GM18867 (cell line): ENCODE measurements around the gene AFAP1L2.

Source experiments
- ATAC-seq: cut with Tn5 transposase; IDR thresholded peaks from one replicate; pipeline ENCODE4 v1.9.1; 2021; ENCODE audit warnings: mild to moderate bottlenecking, moderate library complexity; ENCODE audit not compliant: unreplicated experiment

The AFAP1L2 gene, protein sequence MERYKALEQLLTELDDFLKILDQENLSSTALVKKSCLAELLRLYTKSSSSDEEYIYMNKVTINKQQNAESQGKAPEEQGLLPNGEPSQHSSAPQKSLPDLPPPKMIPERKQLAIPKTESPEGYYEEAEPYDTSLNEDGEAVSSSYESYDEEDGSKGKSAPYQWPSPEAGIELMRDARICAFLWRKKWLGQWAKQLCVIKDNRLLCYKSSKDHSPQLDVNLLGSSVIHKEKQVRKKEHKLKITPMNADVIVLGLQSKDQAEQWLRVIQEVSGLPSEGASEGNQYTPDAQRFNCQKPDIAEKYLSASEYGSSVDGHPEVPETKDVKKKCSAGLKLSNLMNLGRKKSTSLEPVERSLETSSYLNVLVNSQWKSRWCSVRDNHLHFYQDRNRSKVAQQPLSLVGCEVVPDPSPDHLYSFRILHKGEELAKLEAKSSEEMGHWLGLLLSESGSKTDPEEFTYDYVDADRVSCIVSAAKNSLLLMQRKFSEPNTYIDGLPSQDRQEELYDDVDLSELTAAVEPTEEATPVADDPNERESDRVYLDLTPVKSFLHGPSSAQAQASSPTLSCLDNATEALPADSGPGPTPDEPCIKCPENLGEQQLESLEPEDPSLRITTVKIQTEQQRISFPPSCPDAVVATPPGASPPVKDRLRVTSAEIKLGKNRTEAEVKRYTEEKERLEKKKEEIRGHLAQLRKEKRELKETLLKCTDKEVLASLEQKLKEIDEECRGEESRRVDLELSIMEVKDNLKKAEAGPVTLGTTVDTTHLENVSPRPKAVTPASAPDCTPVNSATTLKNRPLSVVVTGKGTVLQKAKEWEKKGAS

DNA sequence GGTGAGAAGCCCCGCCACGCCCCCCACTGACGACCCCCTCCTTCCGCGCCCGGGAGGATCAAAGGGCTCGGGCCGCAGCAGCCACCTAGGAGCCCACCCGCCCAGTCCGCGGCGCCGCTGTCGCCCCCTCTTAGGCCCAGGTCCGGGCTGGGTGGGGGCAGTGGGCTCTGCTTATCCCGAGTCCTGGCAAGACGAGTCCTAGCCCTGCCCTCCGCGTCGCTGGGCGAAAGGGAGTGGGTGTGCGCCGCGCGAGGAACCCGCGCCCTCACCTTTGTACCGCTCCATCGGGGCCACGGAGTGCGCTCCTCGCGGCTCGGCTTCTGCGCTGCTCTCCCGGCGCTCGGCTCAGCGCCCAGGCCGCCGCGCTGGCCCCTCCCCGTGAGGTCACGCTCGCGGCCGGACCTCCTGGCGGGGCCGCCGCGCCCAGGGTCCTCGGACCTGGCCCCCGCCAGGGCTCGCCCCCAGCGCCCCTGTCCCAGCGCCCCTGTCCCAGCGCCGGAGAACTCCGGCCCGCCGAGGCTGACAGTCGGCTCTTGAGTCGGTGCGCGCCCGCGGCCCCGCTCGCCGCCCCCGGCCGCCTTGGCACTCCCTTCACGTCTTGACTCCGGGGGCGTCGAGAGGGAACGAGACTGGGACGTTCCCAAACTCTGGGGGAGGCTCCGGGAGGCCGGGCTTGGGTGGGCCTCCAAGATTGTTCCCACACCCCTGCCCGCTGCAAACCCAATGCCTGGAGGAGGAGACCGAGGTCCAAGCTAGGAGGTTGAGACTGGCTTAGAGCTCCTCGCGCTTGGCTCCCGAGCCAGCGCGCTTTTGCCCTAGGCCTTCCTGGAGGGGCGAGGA is at the start of gene AFAP1L2:
Gene AFAP1L2 (minus strand): TSS at position 332 of the 840 bp plus-strand sequence. CDS start 47 bp downstream, at position 285.
- ATAC-seq: no peak

DNA sequence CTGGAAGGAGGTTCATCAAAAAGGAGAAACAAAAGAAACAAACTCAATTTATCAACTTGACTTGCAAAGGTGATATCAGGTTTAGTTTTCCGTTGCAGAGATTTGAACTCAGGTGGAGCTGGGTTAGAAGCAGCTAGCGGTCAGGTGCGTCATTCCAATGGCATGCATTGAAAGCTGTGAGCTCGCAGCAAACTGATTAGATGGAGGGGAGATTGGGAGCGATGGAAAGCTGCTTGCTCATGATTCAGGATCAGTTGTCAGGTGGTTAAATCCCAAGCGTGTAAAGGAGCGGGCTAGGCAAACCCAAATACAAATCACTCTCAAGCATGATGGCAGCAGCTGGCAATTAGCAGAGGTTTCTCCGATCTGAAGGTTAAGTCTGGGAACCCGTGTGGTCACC is 49.3 kb upstream of the AFAP1L2 start:
- no peak for ATAC-seq

DNA sequence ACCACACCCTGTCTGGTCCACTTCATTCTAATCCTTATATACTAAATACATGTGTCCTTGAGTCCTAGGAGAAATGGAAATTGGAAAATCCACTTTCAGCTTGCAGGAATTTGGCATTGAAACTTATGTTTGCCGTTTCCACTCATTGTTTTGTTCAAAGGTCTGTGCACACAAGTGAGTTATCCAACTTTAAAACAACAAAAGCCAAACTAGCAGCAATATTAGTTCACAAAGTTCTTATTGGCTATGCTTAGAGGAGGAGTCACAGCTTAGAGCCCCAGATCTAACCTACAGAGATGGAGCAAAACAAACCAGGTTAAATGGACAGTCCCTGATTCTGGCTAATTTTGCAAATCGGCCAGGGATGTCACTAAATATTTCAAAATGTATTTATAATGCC is 44.6 kb upstream of the AFAP1L2 start:
- ATAC-seq: no peak

DNA sequence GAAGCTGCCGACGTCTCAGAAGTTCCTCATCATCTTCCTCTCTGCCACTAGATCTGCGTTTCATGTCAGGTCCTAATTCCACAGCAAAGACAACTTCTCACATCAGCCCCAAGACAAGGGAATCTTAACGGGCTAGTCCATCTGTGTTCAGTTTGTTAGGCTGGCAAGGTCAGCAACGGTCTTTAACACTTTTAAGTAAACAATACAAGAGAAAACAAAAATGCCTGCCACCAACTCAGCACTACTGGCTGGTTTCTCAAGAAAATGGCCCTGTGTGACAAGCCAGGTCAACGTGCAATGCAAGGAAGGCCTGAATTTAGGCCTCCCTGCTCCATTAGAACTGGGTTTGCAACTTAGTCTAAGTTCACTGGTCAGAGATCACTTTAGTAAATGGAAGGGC is 41.0 kb upstream of the AFAP1L2 start:
- no peak for ATAC-seq

DNA sequence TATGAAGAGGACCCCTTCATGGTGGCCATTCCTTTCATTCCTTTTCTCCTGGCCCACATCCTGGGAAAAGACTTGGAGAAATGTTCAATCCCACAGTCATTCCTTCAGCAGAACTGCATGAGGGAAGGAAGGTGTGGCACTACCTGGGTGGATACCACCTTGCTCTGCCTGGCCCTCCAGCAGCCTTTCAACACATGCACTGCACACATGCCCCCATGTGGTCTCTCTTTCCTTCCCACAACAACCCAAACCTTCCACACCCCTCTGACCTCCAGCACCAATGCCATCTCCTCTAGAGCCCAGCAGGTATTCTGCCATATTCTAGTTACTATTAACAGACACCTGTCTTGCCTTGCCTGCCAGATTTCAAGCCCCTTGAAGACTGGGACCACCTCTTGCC is 40.5 kb upstream of the AFAP1L2 start:
- ATAC-seq: no peak

DNA sequence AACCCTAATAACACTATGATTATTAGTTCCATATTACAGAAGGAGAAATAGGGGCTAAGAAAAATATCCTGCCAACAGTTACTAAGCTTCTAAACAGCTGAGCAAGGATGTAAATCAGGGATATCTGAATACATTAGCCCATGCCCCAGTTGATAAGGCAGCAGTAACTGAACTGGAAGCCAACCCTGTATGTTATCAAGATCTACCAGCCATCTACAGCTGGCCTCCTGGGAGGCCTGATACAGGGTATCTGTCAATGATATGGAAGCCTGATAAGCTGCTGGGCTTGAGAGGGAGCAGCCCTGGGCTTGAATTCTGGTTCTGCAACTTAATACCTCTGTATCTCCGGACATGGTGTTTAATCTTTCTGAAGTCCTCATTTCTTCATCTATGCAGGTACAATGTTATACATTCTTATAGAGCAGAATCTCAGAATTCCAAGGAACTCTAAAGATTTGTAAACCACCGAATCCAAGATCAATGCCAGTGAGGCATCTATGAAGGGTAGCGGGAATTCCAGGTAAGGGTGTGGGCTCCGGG is 37.9 kb upstream of the AFAP1L2 start:
- no peak for ATAC-seq

DNA sequence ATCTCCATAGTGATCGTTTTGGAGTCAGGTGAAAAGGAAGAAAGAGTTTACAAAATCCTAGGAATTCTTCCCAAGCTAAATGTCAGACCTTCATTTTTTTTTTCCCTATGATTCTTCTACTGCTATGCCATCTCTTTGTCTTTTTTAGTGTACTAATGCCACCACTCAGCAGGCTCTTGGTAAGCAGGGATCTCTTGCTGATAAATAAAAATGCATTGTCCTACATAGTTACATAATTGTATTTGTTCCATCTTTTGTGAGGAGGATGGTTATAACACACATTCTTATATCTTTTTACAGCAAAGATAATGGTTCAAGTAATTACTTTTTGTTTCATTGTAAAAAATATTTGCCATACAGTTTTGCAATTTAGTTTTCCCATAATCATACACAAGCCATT is 36.8 kb upstream of the AFAP1L2 start:
- no peak for ATAC-seq

DNA sequence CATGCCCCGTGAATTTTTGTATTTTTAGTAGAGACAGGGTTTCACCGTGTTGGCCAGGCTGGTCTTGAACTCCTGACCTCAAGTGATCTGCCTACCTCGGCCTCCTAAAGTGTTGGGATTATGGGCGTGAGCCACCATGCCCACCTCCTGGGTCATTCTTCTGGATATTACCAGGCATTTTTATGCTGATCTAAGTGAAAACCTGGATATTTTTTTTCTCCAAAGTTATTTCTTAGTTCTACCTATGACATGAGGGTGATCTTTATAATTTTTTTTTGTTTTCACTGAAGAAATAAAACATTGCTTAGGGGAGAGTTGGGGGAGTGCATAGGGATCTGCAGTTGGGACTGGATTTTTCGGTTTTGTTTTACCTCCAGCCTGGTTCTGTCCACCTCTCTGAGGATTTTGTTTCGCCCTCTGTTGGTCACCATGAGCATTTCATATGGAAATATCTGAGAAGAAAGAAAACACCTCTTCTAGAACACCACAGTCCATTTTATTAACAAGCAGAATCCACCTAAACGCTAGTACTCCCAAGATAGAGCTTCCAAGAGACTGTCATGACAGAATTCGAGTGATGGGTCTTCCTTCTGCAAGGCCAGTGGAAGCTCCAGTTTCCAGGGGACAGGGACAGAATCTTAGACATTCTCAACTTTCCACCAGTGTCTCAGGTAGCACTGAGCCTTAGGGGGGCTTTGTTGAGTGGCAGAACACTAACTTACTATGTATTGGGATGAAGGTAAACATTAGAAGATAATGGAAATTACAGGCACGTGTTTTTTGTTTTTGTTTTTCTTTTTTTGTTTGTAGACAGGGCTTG is 33.4 kb upstream of the AFAP1L2 start:
- no peak for ATAC-seq

DNA sequence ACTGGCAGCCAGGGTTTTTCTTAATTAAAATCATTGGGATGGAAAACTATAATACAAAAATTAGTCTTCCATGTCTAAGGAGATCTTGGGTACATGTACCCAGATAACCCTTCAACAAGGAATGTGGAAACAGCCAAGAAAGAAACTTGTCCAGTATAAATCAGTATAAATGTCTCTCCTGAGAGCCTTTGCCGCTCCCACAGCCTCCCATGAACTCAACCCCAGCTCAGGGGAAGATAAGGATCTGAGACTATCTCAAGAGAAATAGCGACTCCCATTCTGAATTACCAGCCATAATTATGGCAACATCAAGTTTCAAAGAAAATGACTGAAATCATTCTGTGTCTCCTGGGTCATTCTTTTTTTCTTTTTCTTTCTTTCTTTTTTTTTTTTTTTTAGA is 32.6 kb upstream of the AFAP1L2 start:
- ATAC-seq: no peak

DNA sequence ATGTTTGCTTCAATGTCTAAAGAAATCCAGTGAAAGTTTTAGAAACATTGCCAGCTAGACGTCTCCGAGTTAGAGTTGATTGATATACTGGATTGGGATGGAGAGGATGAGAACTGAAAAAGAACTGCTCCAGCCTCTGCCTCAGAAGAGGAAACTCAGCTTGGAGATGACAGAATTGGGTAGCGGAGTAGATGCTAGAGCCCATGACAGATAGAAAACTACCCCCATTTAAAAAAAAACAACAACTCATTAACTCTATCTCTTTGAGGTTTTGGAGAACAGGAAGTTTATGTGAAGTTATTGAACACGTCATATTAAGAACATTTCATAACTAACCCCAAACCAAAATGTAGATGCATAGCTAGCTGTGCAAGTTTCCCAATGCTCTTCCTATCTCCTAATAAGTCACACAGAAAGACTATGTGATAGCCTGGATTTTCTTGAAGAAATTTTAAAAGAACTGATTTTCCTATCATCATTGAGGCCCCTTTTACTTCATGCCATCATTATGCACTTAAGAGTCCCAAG is 28.3 kb upstream of the AFAP1L2 start:
- ATAC-seq: no peak

DNA sequence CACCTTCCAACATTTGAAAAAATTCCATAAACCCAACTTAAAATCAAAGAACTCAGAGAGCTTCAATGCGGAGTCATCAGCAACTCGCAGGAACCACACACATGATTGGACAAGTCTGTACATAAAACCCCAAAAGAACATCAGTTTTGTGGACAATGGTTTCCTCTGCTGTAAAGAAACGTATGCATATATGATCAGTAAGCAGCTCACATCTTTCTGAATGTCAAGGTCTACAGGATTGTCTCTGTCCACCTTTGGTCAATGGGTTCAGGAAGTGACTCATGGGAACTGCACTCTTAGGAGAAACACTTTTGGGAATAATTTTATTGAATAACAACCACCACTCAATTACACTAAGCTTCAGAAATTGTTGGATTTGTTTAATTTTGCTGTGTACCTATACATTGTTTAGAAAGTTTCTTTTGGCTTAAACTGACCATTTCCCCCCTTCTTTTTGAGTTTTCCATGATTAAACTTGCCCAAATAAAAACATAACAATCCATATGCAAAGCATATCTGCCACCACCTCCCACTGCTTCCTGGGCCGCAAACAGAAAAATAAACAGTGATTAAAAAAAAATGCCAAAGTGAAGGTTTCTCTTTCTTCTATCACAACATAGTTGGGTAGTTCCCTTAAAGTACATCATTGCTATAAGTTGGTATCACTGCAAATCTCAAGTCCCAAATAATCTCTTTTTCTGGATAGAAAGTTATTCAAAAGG is 27.3 kb upstream of the AFAP1L2 start:
- no peak for ATAC-seq

DNA sequence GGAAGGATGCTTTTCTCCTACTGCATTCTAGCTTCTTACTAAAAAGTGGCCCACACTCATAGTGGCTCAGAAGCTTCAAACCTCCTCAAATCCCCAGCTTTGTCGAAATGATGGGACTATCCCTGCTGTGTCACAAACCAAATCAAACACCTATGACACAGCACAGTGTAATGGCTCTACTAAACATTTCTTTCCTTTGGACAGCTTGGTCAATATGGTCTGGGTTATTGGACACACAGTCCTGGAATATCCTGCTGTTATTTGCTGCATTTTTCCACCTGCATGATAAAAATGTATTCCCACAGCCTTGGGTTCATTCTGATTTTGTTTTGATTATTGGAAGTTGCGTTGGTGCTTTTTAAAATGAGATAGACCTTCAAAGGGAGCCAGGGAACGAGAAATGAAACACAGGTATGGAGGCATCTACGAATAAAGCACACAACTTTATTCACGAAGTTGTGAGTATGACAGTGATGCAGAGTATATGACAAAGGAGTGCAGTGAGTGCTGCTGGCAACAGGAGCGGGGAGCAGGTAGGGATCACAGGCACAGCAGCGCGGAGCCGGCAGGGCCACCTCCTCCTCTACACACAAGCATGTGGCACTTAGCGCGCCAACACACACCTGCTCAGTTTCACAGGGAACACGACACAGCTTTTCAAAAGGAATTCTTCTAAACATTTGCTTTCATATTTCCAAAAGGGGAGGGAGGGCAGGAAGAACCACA is 26.5 kb upstream of the AFAP1L2 start:
- ATAC-seq: no peak

DNA sequence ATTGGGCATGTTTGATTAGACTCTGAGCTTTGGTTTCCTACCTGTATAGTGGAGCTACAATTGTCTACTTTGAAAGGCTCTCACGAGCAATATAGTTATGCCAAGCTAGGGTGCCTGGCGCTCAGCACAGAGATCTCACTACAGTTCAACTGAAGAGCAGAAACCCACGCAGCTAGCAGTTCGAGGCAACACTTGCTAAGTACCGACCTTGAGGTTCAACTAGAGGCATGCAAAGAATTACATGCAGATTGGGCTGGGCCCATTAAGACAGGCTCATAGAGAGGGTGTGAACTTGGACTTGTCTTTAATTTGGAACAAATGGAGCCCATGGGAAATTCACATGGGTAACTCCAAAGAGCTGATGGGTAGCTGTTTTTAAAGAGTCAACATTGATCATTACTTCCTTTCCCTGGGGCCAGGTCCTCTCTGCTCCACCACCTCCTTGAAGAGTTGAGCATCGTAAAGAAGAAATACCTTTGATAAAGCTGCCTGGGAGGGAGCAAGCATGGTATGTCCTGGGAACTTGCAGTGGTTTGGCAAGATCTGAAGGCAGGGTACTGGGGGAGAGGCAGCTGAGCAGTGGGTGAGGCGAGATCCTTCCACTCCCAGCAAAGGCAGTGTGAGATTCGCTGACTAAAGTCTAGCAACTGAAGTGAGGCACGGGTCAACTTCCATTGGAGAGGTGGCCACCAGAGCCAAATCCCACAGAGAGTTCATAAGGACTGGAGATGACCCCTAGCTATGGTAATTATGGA is 25.5 kb upstream of the AFAP1L2 start:
- no peak for ATAC-seq

DNA sequence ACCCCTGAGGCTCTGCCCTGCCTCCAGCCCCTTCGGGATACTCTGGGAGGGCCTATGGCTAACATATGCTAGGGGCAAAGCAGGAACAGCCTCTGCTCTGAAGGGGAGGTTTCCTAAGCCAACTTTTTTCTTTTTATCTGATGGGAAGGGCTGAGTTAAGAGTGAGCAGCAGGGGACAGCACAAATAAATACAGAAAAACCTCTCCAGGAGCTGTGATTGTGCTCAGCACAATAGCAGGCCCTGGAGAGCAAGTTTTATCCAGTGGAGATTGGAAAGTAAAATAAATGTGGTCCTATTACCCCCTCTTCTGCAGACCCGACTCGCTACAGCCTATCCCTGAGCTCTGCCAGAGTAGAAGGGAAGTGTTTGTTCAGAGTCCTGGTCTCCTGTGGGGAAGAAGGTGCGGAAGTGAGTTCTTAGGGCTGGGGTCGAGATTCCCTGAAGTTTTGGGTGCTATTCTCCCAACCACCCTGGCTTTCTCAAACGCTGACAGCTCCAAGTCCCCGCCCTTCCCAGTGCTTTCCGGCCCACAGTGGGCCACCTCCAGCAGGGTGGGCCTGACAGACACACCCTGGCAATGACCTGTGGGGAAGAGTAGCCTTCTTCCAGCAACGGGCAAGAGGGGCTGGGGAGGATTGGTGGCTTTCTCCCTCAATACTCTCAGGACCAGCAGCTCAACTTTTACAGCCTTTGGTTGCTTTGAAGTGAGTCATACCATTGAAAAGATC is 23.0 kb upstream of the AFAP1L2 start:
- ATAC-seq: no peak

DNA sequence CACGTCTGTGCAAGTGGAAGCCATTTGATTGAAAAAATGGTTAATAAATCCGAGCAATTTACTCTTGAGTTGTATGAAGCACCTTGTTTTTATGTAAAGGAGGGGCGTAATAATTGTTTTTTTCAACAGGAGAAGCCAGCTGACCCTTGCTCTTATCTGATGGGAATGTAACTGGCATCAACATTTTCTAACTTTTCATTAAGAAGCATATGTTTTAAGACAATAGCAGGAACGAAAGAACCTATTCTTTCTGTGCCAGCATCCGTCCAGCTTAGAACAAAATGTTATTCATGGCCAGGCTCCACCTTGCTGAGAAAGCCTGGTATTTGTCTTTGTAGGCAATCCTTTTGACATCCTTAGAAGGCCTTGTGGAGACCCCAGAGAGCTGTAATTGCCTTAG is 22.2 kb upstream of the AFAP1L2 start:
- ATAC-seq: no peak

DNA sequence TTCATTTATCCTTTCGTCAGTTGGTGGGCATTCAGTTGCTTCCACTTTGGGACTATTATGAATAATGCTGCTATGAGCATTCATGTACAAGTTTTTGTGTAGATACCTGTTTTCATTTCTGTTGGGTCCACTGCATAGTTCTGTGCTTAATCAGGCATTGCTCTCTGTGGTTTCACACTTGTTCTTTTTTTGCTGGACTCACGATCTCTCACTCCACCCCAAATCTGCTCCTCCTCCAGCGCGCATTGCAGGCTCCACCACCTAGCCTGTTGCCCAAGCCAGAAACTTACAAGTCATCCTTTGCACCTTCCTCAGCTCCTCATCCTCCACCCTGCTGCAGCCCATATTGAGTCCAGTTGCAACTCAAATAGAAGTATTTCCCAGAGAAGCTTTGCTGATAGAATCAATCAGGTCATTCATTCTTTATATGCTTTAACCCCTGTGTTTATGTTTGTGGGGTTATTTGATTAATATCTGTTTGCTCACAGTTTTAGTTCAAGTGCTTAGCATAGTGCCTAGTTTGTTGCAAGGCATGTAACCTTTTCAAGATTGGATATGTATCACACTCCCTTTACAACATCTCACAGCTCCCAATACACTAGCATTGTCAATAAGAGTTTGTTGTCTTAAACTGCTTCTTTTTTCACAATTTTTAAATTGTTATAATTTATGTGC is 16.6 kb upstream of the AFAP1L2 start:
- peak; percentile 98 for ATAC-seq

DNA sequence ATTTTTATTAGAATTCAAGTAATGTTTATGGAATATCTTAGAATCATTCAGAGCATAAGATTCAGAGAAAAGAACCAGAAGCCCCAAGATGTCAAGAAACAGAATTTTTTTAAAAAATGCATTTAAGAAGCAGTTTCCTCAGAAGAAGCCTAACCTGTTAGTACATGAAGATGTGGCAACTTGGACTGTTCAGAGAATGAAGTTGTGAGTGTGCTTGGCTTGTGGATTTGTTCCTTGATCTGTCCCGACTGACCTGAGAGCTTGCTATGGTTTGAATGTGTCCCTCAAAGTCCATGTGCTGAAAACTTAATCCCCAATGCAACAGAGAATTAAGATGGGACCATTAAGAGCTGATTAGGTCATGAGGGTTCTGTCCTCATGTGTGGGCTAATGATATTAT is 13.8 kb upstream of the AFAP1L2 start:
- ATAC-seq: no peak
